Measurements from ENCODE around the gene SLC10A7.

SLC10A7 gene

DNA sequence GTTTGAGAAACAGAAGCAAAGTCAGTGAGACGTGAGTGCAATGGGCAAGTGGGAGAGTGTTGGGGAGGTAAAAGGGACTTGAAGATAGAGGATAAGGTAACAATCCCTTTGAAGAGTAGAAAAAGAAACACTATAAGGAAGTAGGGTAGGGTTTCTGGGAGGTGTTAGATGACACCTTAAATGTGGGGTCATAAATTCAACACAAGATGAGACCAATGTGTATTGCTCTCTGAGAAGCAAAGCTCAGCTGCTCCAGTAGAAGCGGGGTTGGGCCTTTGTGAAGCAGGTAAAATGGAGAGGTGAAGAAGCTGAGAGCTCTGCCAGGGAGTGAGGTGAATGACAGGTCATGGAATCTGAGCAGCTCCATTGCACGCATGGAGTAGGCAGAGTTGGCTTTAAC, 222.1 kb downstream of the SLC10A7 start:
- DNase-seq (ENCODE audit: low spot score): no peak
- no peak overlapping the region for H3K27ac ChIP-seq
- ChIA-PET CTCF (no interaction called here), POLR2A (ENCODE audit: low non-redundant PET) (no interaction called here)
- TF ChIP-seq, protein P1, sequence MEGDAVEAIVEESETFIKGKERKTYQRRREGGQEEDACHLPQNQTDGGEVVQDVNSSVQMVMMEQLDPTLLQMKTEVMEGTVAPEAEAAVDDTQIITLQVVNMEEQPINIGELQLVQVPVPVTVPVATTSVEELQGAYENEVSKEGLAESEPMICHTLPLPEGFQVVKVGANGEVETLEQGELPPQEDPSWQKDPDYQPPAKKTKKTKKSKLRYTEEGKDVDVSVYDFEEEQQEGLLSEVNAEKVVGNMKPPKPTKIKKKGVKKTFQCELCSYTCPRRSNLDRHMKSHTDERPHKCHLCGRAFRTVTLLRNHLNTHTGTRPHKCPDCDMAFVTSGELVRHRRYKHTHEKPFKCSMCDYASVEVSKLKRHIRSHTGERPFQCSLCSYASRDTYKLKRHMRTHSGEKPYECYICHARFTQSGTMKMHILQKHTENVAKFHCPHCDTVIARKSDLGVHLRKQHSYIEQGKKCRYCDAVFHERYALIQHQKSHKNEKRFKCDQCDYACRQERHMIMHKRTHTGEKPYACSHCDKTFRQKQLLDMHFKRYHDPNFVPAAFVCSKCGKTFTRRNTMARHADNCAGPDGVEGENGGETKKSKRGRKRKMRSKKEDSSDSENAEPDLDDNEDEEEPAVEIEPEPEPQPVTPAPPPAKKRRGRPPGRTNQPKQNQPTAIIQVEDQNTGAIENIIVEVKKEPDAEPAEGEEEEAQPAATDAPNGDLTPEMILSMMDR (conservative IDR thresholded peaks at IDR 0.05; ENCODE audit: low read depth): no peak

DNA sequence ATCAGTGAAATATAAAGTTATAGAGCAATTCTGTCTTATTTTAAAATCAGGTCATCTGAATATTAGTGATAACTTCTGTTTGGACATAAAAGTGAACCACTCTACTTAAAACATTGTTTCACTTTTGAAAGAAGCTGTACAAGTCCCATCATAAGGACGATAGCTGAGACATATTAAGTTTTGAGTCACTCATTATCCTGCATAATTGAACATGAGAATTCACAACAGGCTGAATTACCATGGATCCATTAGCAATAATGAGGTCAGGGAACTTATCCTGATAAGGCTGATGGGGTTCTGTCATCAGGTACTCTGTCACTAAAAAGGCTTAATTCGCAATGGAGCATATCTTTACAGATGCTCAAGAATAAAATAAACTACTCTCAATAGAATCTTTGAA, 227.0 kb downstream of the SLC10A7 start:
- CTCF ChIA-PET: no interaction called here
- H3K27ac ChIP-seq: no peak overlapping the region
- DNase-seq (ENCODE audit: low spot score): no peak
- TF ChIP-seq, protein P1 (conservative IDR thresholded peaks at IDR 0.05; ENCODE audit: low read depth): no peak
- POLR2A ChIA-PET (ENCODE audit: low non-redundant PET): no interaction called here

DNA sequence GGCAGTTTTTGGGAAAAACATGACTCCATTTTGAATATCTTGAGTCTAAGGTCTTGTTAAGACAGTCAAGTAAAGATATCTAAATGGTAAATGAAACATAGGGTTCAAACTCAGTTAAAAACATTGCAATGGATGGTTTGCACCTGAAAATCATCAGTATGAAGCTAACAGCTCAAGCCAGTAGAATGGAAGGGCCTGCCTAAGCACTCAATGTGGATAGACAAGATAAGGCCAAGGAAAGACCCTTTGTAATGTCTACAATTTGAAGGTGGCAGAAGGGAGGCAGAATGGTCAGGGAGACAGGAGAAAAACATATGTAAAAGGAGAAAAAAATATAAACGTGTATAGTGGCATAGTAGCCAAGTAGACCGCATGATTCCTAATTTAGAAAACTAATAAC, 229.2 kb downstream of the SLC10A7 start:
- POLR2A ChIA-PET (ENCODE audit: low non-redundant PET): no interaction called here
- CTCF ChIA-PET: no interaction called here
- H3K27ac ChIP-seq: no peak overlapping the region
- DNase-seq (ENCODE audit: low spot score): no peak
- TF ChIP-seq, protein P1 (conservative IDR thresholded peaks at IDR 0.05; ENCODE audit: low read depth): no peak

DNA sequence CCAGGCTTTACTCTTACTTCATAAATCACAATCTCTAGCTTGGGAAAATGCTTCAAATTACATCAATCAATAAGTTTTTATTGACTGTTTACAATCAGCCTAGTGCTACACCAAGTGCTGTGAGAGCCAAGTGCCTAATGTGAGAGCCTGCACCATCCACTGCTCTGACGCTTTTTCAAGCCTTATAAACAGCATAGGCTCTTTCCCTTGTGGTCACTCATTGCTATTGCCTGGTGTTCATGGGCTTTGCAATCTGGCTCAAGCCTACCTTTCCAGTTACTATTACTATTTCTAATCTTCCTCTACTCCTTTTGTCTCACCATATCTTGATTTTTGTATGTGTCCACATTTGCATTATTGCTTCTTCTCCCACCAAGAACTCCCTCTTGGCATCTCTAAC, 230.4 kb downstream of the SLC10A7 start:
- no peak for DNase-seq (ENCODE audit: low spot score)
- TF ChIP-seq, protein P1 (conservative IDR thresholded peaks at IDR 0.05; ENCODE audit: low read depth): no peak
- CTCF ChIA-PET: no interaction called here
- POLR2A ChIA-PET (ENCODE audit: low non-redundant PET): no interaction called here
- H3K27ac ChIP-seq: no peak overlapping the region

DNA sequence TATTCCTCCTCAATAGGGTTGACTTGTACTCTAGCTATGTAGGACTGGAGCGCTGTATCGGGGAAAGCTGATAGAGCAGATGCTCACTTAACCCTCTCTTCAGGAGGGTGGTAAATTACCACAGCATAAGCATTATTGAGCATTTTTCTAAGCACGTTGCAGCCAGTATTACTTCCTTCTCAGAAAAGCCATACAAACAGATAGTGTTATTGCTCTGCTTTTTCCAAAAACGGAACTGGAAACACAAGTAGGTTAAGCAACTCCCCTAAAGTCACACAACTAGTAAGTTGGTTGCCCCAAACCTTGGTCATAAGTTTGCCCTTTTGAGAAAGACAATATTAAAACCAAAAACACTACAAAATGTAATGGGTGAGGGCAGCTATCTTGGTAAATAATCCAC, 233.5 kb downstream of the SLC10A7 start:
- no peak overlapping the region for H3K27ac ChIP-seq
- no peak for DNase-seq (ENCODE audit: low spot score)
- TF ChIP-seq, protein P1 (conservative IDR thresholded peaks at IDR 0.05; ENCODE audit: low read depth): no peak
- CTCF ChIA-PET: no interaction called here
- POLR2A ChIA-PET (ENCODE audit: low non-redundant PET): no interaction called here

DNA sequence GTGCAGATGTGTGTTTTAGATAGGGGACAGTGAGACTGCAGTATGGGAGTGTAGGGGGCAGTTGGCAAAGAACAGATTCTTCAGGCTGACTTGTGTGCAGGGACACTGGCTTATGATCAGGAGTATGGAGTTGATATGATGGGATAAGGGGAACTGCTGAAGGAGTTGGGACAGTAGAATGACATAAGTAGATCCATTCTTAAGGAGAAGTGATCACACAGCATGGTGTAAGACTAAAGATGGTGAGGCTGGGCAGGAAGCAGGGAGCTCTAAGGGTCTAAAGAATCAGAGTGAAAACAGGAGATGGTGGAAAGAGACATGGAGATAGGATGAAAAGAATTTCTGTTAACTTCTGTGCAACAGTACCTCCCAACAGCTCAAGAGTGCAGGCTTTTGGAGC, 236.7 kb downstream of the SLC10A7 start:
- ChIA-PET CTCF (no interaction called here), POLR2A (ENCODE audit: low non-redundant PET) (no interaction called here)
- DNase-seq (ENCODE audit: low spot score): no peak
- H3K27ac ChIP-seq: no peak overlapping the region
- TF ChIP-seq, protein P1 (conservative IDR thresholded peaks at IDR 0.05; ENCODE audit: low read depth): no peak
